T-cell (primary cell): ENCODE data around the gene CACNA1E. TPM values are rescaled to one million over a fixed set of nuclear protein-coding genes. Genes with fewer than 3 reads are reported as not detected.

Experiments used
- ATAC-seq, 4 experiments: fragments of 200-7000 bp in 3 of 4; fragments of 150-1000 bp in 1 of 4; cut with Tn5 transposase; replicated peaks in 1 of 4; 1 replicate in 3 of 4; 2 replicates in 1 of 4; pipeline ENCODE4 v1.10.0; 2021; ENCODE audit warnings: moderate library complexity in 3 of 4, mild to moderate bottlenecking in 2 of 4, moderate number of reproducible peaks in 1 of 4
- CTCF ChIA-PET, 2 donors: fragments of 300-600 bp; sonication (Branson Sonifier 250); formaldehyde crosslinking; loops; one replicate each; lab custom pipeline; 2022; ENCODE audit warnings: antibody characterized with exemption in 2 of 2; lab: Charles Lee
- POLR2A ChIA-PET, 2 donors: fragments of 300-600 bp; sonication (Branson Sonifier 250); formaldehyde crosslinking; loops; one replicate each; lab custom pipeline; 2022; ENCODE audit warnings: antibody characterized with exemption in 2 of 2; lab: Charles Lee
- DNase-seq, 35 experiments: peaks; one replicate each; pipeline versions ENCODE4 v3.0.0 to v3.0.0-alpha.2; 2013 to 2023
- H3K27ac ChIP-seq: one replicate; pipeline ENCODE4 v1.5.1; 2013; ENCODE audit warnings: low read length
- H3K27me3 ChIP-seq, 2 experiments: replicated peaks in 1 of 2; 1 replicate in 1 of 2; 2 replicates in 1 of 2; pipeline versions ENCODE4 v1.6.1 to v1.7.0; 2013; ENCODE audit warnings: low read length in 1 of 2, mixed read lengths in 1 of 2; ENCODE audit not compliant: control insufficient read depth in 2 of 2, insufficient read depth in 2 of 2; ENCODE audit errors: extremely low read depth in 1 of 2
- H3K36me3 ChIP-seq, 2 donors: 1 replicate in 1 of 2; 2 replicates in 1 of 2; pipeline versions ENCODE4 v1.6.1 to v1.7.0; 2013; ENCODE audit warnings: low read length in 1 of 2; ENCODE audit not compliant: control insufficient read depth in 2 of 2, insufficient read depth in 1 of 2; ENCODE audit errors: extremely low read depth in 1 of 2
- H3K4me1 ChIP-seq, 2 experiments: 1 replicate in 1 of 2; 2 replicates in 1 of 2; pipeline versions ENCODE4 v1.6.1 to v1.7.0; 2013; ENCODE audit warnings: low read length in 2 of 2, mixed read lengths in 1 of 2; ENCODE audit not compliant: insufficient read depth in 2 of 2, control insufficient read depth in 1 of 2; ENCODE audit errors: extremely low read depth in 1 of 2
- H3K4me3 ChIP-seq, 2 donors: 1 replicate in 1 of 2; 2 replicates in 1 of 2; pipeline versions ENCODE4 v1.5.1 to v1.7.0; 2013; ENCODE audit warnings: mild to moderate bottlenecking in 2 of 2, low read length in 1 of 2, moderate library complexity in 1 of 2; ENCODE audit not compliant: control insufficient read depth in 1 of 2; ENCODE audit errors: extremely low read depth in 1 of 2
- H3K9me3 ChIP-seq: 2 replicates; pipeline ENCODE4 v1.7.0; 2013
- H3K27ac Mint-ChIP-seq, 2 donors: one replicate each; pipeline ENCODE4 v1.8.0; 2020 to 2021; ENCODE audit warnings: mild to moderate bottlenecking in 2 of 2, mixed read lengths in 2 of 2
- H3K27me3 Mint-ChIP-seq, 2 donors: one replicate each; pipeline ENCODE4 v1.8.0; 2021 to 2022; ENCODE audit warnings: mixed read lengths in 2 of 2
- H3K36me3 Mint-ChIP-seq: one replicate; pipeline ENCODE4 v1.8.0; 2021; ENCODE audit warnings: mixed read lengths
- H3K4me1 Mint-ChIP-seq, 3 donors: one replicate each; pipeline ENCODE4 v1.8.0; 2020 to 2022; ENCODE audit warnings: mixed read lengths in 3 of 3, mild to moderate bottlenecking in 1 of 3
- H3K4me3 Mint-ChIP-seq, 3 donors: one replicate each; pipeline ENCODE4 v1.8.0; 2020 to 2022; ENCODE audit warnings: mild to moderate bottlenecking in 3 of 3, mixed read lengths in 3 of 3, moderate library complexity in 3 of 3
- H3K9me3 Mint-ChIP-seq, 3 donors: one replicate each; pipeline ENCODE4 v1.8.0; 2020 to 2022; ENCODE audit warnings: mixed read lengths in 3 of 3
- WGBS: methylation state at CpG from one replicate; pipeline ENCODE4 v1.1.5; 2013; ENCODE audit warnings: missing lambda C conversion rate; ENCODE audit not compliant: insufficient coverage; 5-methylcytosine and 5-hydroxymethylcytosine counted together
- total RNA-seq, 35 experiments: library from RNA in 6 of 35; stranded (reverse) in 6 of 35; fragments of 120-200 nt in 1 of 35; gene quantifications; one replicate each; pipeline versions ENCODE4 v1.2.1 to v1.2.4 and lab custom pipeline; 2013 to 2026

The CACNA1E gene
- total RNA-seq, 5 donors from 2014 or later (not counting 1 experiment from before 2014, with no cell fraction given), result 0.03 to 0.10 (median 0.03) TPM; not detected in 2

- ChIA-PET CTCF (interaction anchor here (0.6 to 2.3 kb wide), 12 partner anchors 10 to 917 kb away, joined by 3 to 17 read pairs (median 4); no protein-coding TSS in a partner anchor), POLR2A (no interaction called here)
- Histone ChIP-seq H3K27ac (no peak overlapping the region), H3K36me3 (no peaks in the 10 kb centered on the region), H3K27me3 (peaks cover 10 to 35% of the 10 kb centered on the region in 2 experiments), H3K9me3 (no peaks in the 10 kb centered on the region), H3K4me3 (no peak overlapping the region), H3K4me1 (no peaks in the 10 kb centered on the region)
- Mint-ChIP-seq H3K4me1 (peaks cover 8 to 13% (median 11%) of the 10 kb centered on the region in 3 donors), H3K9me3 (no peaks in the 10 kb centered on the region), H3K4me3 (no peak overlapping the region), H3K36me3 (no peaks in the 10 kb centered on the region), H3K27ac (no peak overlapping the region), H3K27me3 (peaks cover 36 to 40% of the 10 kb centered on the region in 2 donors)
- 0% methylated on average over 1 of the region's 3 CpGs for WGBS
- peak in 9 of 35 experiments; percentile 5 to 60 (median 9) for DNase-seq
- ATAC-seq, result peak in 2 of 4 experiments; percentile 56 to 57
These were observed 4.1 kb upstream of the CACNA1E start for GRCh38 chr1:181479137-181479745.

GRCh38 chr1:181482001-181482430 lies 1.3 kb upstream of the CACNA1E start:
- DNase-seq (no peak), ATAC-seq (no peak)
- Mint-ChIP-seq H3K9me3 (no peaks in the 10 kb centered on the region), H3K27ac (no peak overlapping the region), H3K36me3 (no peaks in the 10 kb centered on the region), H3K4me1 (peaks cover 24 to 26% (median 24%) of the 10 kb centered on the region in 3 donors), H3K27me3 (peaks cover 63 to 67% of the 10 kb centered on the region in 2 donors), H3K4me3 (no peak overlapping the region)
- Histone ChIP-seq H3K4me1 (peaks cover 0 to 8% of the 10 kb centered on the region in 2 experiments), H3K27ac (no peak overlapping the region), H3K9me3 (no peaks in the 10 kb centered on the region), H3K4me3 (no peak overlapping the region), H3K36me3 (no peaks in the 10 kb centered on the region), H3K27me3 (peaks cover 13 to 53% of the 10 kb centered on the region in 2 experiments)
- ChIA-PET POLR2A (no interaction called here), CTCF (interaction anchor here in 1 of 2 donors (0.6 to 0.9 kb wide), 2 partner anchors 599 to 1074 kb away, joined by 3 to 4 read pairs; no protein-coding TSS in a partner anchor)
- WGBS, result 24% methylated on average over 28 of the region's 36 CpGs

- Histone ChIP-seq H3K4me3 (peak overlapping the region in 1 of 2 donors; percentile 6), H3K4me1 (peaks cover 0 to 8% of the 10 kb centered on the region in 2 experiments), H3K9me3 (no peaks in the 10 kb centered on the region), H3K27me3 (peaks cover 15 to 53% of the 10 kb centered on the region in 2 experiments), H3K36me3 (no peaks in the 10 kb centered on the region), H3K27ac (no peak overlapping the region)
- Mint-ChIP-seq H3K27ac (no peak overlapping the region), H3K4me3 (peak overlapping the region in 1 of 3 donors; percentile 31), H3K27me3 (peaks cover 67% of the 10 kb centered on the region in 2 donors), H3K36me3 (no peaks in the 10 kb centered on the region), H3K9me3 (no peaks in the 10 kb centered on the region), H3K4me1 (peaks cover 24 to 26% (median 24%) of the 10 kb centered on the region in 3 donors)
- ChIA-PET CTCF (interaction anchor here in 1 of 2 donors (0.7 kb wide), 1 partner anchor 701 kb away, joined by 3 read pairs; no protein-coding TSS in a partner anchor), POLR2A (no interaction called here)
- ATAC-seq, result peak in 3 of 4 experiments; percentile 28 to 55 (median 42)
- 6% methylated on average over 44 of the region's 62 CpGs for WGBS
- DNase-seq, result peak in 5 of 35 experiments; percentile 2 to 6 (median 3)
These were observed 614 bp upstream of the CACNA1E start for GRCh38 chr1:181482521-181483284.

- Mint-ChIP-seq H3K4me1 (peaks cover 24 to 26% (median 24%) of the 10 kb centered on the region in 3 donors), H3K9me3 (no peaks in the 10 kb centered on the region), H3K27me3 (peaks cover 83 to 88% of the 10 kb centered on the region in 2 donors), H3K36me3 (no peaks in the 10 kb centered on the region), H3K4me3 (no peak overlapping the region), H3K27ac (no peak overlapping the region)
- H3K27me3 ChIP-seq, result peaks cover 16 to 50% of the 10 kb centered on the region in 2 experiments
- 38% methylated on average over 1 of the region's 2 CpGs for WGBS
- H3K4me3 ChIP-seq, result no peak overlapping the region
- no peak for ATAC-seq
- POLR2A ChIA-PET, result no interaction called here
- H3K27ac ChIP-seq, result no peak overlapping the region
- no peaks in the 10 kb centered on the region for H3K9me3 ChIP-seq
- CTCF ChIA-PET, result interaction anchor here in 1 of 2 donors (0.6 kb wide), 1 partner anchor 374 kb away, joined by 3 read pairs; no protein-coding TSS in a partner anchor
- peaks cover 0 to 8% of the 10 kb centered on the region in 2 experiments for H3K4me1 ChIP-seq
- H3K36me3 ChIP-seq, result no peaks in the 10 kb centered on the region
- no peak for DNase-seq
These were observed 1.5 kb downstream of the CACNA1E start for GRCh38 chr1:181484821-181485220.

GRCh38 chr1:181485287-181486097 lies 2.2 kb downstream of the CACNA1E start:
- no peaks in the 10 kb centered on the region for H3K36me3 ChIP-seq
- no peak overlapping the region for H3K4me3 ChIP-seq
- H3K9me3 ChIP-seq, result no peaks in the 10 kb centered on the region
- H3K4me3 Mint-ChIP-seq, result peak overlapping the region in 1 of 3 donors; percentile 59
- peaks cover 24 to 26% (median 24%) of the 10 kb centered on the region in 3 donors for H3K4me1 Mint-ChIP-seq
- peaks cover 0 to 8% of the 10 kb centered on the region in 2 experiments for H3K4me1 ChIP-seq
- ChIA-PET POLR2A (no interaction called here), CTCF (no interaction called here)
- ATAC-seq, result peak in 1 of 4 experiments; percentile 70
- DNase-seq, result peak in 5 of 35 experiments; percentile 6 to 23 (median 8)
- H3K27me3 Mint-ChIP-seq, result peaks cover 81 to 85% of the 10 kb centered on the region in 2 donors
- peaks cover 16 to 52% of the 10 kb centered on the region in 2 experiments for H3K27me3 ChIP-seq
- no peaks in the 10 kb centered on the region for H3K36me3 Mint-ChIP-seq
- 7% methylated on average over 25 of the region's 42 CpGs for WGBS
- H3K27ac ChIP-seq, result no peak overlapping the region
- no peaks in the 10 kb centered on the region for H3K9me3 Mint-ChIP-seq
- no peak overlapping the region for H3K27ac Mint-ChIP-seq
